Activated naive CD4-positive, alpha-beta T cell treated with anti-CD3 and anti-CD28 coated beads for 36 hours (primary cell): Measurements from ENCODE around the gene MED9. TPM values are rescaled to one million over a fixed set of nuclear protein-coding genes. Genes with fewer than 3 reads are reported as not detected.
"Not testable (repeated sequence)": the region's sequence is repeated elsewhere in the genome, so short reads cannot be mapped to it uniquely, and the experiment has no call there.

Experiments used
- CTCF ChIA-PET: fragments of 350-600 bp; sonication (Branson Sonifier 250); formaldehyde crosslinking; loops from one replicate; lab custom pipeline; 2021; ENCODE audit warnings: antibody characterized with exemption; lab: Charles Lee
- DNase-seq: peaks from one replicate; pipeline ENCODE4 v3.0.0-alpha.2; 2020
- H3K27ac Mint-ChIP-seq: one replicate; pipeline ENCODE4 v1.8.0; 2021; ENCODE audit warnings: mild to moderate bottlenecking, mixed read lengths
- H3K27me3 Mint-ChIP-seq: one replicate; pipeline ENCODE4 v1.8.0; 2021; ENCODE audit warnings: low read depth, mixed read lengths
- H3K36me3 Mint-ChIP-seq: one replicate; pipeline ENCODE4 v1.8.0; 2021; ENCODE audit warnings: low read depth, mixed read lengths
- H3K4me1 Mint-ChIP-seq: one replicate; pipeline ENCODE4 v1.8.0; 2021; ENCODE audit warnings: low read depth, mixed read lengths
- H3K4me3 Mint-ChIP-seq: one replicate; pipeline ENCODE4 v1.8.0; 2021; ENCODE audit warnings: mild to moderate bottlenecking, moderate library complexity, mixed read lengths
- H3K9me3 Mint-ChIP-seq: one replicate; pipeline ENCODE4 v1.8.0; 2021; ENCODE audit warnings: mixed read lengths
- intact Hi-C: fragments of 100-400 bp; cut with micrococcal nuclease; formaldehyde crosslinking; loops from one replicate; pipeline ENCODE4 v1.15.1; 2023
- total RNA-seq, 2 experiments: library from RNA; stranded (reverse); gene quantifications; one replicate each; pipeline ENCODE4 v1.2.3, GENCODE V29; 2021

MED9 gene
- total RNA-seq, 2 experiments from 2014 or later, result 13.2 to 14.4 TPM

DNA sequence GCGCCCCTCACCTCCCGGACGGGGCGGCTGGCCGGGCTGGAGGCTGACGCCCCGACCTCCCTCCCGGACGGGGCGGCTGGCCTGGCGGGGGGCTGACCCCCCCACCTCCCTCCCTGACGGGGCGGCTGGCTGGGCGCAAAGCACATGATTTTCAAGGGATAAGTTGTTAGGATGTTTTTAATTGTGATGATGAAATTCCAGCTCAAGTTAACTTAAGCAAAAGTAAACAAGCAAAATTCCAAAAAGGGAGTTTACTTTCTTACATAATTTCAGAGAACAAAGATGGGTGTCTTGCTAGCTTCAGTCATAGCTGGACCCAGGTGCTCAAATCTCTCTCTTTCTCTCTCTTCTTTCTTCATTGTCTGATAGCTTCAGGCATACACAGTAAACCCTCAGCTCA, 33.6 kb upstream of the MED9 start:
- intact Hi-C loops, result loop anchor here (5.0 kb wide), 1 partner anchor 51 kb away; no protein-coding TSS in a partner anchor
- CTCF ChIA-PET, result interaction anchor here (1.2 to 1.3 kb wide), 3 partner anchors 54 to 88 kb away, joined by 3 to 5 read pairs (median 3); no protein-coding TSS in a partner anchor
- no peak overlapping the region for H3K4me3 Mint-ChIP-seq

DNA sequence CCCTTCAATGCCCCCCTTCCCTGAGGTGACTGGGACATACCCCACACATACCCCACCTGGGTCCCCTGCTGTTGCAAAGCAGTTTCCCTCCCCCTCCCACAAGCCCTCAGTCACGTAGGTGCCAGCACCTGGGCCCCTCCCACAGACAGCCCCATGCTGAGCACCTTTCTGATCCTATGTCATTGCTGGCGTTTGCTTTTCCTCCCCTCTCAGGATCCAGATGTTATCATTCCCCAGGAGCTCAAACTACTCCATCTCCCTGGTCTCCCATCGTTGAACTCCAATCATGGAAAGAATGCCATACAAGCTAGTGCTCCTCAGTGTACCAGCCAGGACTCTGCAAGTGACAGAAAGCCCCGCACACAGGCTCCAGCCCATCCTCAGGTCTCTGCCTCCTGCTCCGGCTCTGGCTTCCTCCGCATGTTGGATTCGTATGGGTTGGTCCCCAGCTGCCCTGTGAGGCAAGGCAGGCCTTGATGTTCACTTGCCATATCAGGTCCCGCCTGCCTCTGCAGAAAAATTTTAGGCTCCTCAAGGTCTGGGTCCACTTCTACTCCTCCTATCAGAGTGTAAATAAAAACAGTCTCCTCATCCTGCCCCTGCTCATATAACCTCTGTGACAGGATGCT, 31.4 kb upstream of the MED9 start:
- H3K4me3 Mint-ChIP-seq, result no peak overlapping the region
- H3K27ac Mint-ChIP-seq, result no peak overlapping the region
- intact Hi-C loops, result no loop called here
- H3K36me3 Mint-ChIP-seq, result no peaks in the 10 kb centered on the region
- H3K9me3 Mint-ChIP-seq, result no peaks in the 10 kb centered on the region
- no peaks in the 10 kb centered on the region for H3K4me1 Mint-ChIP-seq
- DNase-seq, result no peak
- CTCF ChIA-PET, result interaction anchor here (0.6 to 3.1 kb wide), 3 partner anchors 38 to 168 kb away, joined by 4 to 11 read pairs (median 5); no protein-coding TSS in a partner anchor
- H3K27me3 Mint-ChIP-seq, result no peaks in the 10 kb centered on the region

More for the DNA sequence above, 33.6 kb upstream of the MED9 start:
- no peaks in the 10 kb centered on the region for H3K36me3 Mint-ChIP-seq
- DNase-seq, result no peak
- no peak overlapping the region for H3K27ac Mint-ChIP-seq
- H3K9me3 Mint-ChIP-seq, result no peaks in the 10 kb centered on the region
- H3K4me1 Mint-ChIP-seq, result peaks cover 4% of the 10 kb centered on the region
- H3K27me3 Mint-ChIP-seq, result no peaks in the 10 kb centered on the region

DNA sequence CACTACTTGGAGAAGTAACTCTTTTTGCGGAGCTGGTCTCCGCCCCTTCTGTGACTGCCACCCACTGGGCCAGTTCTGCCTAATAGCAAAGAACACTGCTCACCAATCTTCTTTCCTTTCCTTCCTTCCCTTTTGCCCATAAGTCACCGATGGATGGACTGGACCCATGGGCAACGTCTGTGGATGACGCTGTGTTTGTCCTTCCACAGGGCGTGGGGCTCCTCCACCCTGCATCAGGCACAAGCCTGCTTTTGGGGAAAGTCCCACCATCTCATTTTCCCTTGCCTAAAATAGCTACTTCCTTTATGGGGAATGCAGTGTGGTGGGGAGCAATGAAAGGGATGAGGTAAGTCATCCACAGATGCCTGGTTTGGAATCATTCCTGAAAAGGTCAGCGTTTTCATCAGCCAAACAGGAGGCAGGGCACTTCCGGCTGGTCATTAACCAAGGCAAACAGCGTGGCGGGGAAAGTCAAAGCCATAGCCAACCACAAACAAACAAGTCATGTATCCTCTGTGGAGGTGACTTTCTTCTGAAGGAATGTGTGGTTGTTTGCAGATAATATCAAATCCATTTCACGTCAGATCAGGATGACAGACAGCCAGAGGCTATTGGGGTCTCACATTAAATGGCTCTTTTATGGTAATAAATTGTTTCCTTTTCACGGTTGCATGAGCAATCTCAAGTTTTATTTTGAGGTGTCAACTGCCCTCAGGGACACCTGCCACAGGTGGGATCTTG, 30.7 kb upstream of the MED9 start:
- Mint-ChIP-seq H3K4me3 (no peak overlapping the region), H3K4me1 (no peaks in the 10 kb centered on the region), H3K27ac (no peak overlapping the region), H3K36me3 (no peaks in the 10 kb centered on the region), H3K9me3 (no peaks in the 10 kb centered on the region), H3K27me3 (no peaks in the 10 kb centered on the region)
- CTCF ChIA-PET, result interaction anchor here (1.0 to 3.1 kb wide), 2 partner anchors 91 to 167 kb away, joined by 5 to 11 read pairs; no protein-coding TSS in a partner anchor
- intact Hi-C loops, result no loop called here
- DNase-seq, result no peak

DNA sequence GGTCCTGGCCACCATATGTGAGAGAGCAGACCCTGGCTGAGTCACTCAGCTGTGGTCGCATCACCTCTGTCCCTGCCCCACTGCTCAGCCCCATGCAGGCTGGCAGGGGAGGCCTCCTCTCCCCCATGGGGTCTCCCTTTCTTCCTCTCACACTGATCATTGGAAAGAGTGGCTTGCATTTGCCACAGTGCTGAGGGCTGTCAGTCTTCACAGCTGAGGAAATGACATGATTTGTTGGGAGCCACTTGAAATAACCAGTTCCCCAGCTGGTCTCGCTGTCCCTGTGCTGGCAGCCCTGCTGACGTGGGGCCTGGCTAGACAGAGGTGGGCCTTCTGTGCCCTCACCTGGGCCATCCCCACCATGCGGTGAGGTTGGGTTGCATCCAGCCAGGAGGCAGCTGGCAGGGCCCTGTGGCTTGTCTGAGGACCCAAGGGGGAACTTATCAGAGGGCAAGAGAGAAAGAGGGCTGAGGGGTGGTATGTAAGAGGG, 30.1 kb upstream of the MED9 start:
- intact Hi-C loops, result no loop called here
- H3K36me3 Mint-ChIP-seq, result no peaks in the 10 kb centered on the region
- no peak for DNase-seq
- H3K4me3 Mint-ChIP-seq, result no peak overlapping the region
- CTCF ChIA-PET, result interaction anchor here (3.1 kb wide), 1 partner anchor 92 kb away, joined by 11 read pairs; no protein-coding TSS in a partner anchor
- H3K27me3 Mint-ChIP-seq, result no peaks in the 10 kb centered on the region
- no peak overlapping the region for H3K27ac Mint-ChIP-seq
- H3K4me1 Mint-ChIP-seq, result no peaks in the 10 kb centered on the region
- no peaks in the 10 kb centered on the region for H3K9me3 Mint-ChIP-seq

DNA sequence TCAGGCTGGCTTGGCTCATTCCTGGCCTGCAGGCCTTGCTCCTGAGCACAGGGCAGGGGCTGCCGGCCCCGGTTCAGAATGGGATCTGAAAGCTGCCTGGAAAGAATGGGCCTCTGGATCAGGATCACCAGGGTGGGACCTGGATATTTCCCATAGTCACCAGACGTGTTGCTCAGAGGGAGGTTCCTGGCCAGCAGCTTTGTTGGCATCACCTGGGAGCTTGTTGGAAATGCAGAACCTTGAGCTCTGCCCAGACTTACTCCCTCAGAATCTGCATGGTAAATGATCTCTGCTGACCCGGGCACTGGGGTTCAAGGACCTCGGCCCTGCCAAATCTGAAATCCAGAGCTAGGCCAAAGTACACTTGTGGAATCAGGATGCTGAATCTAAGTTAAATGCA, 29.5 kb upstream of the MED9 start:
- Mint-ChIP-seq H3K36me3 (no peaks in the 10 kb centered on the region), H3K27me3 (no peaks in the 10 kb centered on the region), H3K4me3 (no peak overlapping the region), H3K4me1 (no peaks in the 10 kb centered on the region), H3K9me3 (no peaks in the 10 kb centered on the region), H3K27ac (no peak overlapping the region)
- CTCF ChIA-PET, result interaction anchor here (3.1 kb wide), 1 partner anchor 93 kb away, joined by 11 read pairs; no protein-coding TSS in a partner anchor
- intact Hi-C loops, result no loop called here
- DNase-seq, result no peak

DNA sequence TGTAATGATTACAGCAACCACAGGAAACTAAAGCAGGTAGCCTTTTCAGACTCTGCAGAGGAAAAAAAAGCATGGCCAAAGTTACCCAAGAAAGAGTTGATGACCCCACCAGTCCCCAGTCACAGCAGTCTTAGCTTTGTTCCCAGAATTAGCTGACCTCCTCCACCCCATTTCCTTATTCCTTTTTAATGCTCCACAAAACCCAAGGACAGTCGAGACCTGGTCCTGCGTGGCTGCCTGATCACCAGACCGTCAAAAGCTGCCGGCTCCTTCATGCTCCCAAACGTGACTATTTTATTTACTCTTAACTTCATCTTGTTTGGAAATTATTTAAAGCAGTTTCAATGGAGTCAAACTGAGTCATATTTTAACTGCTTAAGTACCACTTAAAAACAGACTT, 28.7 kb upstream of the MED9 start:
- no peak overlapping the region for H3K27ac Mint-ChIP-seq
- H3K36me3 Mint-ChIP-seq, result no peaks in the 10 kb centered on the region
- no peaks in the 10 kb centered on the region for H3K9me3 Mint-ChIP-seq
- intact Hi-C loops, result no loop called here
- CTCF ChIA-PET, result no interaction called here
- H3K27me3 Mint-ChIP-seq, result no peaks in the 10 kb centered on the region
- H3K4me1 Mint-ChIP-seq, result no peaks in the 10 kb centered on the region
- no peak overlapping the region for H3K4me3 Mint-ChIP-seq
- DNase-seq, result no peak

DNA sequence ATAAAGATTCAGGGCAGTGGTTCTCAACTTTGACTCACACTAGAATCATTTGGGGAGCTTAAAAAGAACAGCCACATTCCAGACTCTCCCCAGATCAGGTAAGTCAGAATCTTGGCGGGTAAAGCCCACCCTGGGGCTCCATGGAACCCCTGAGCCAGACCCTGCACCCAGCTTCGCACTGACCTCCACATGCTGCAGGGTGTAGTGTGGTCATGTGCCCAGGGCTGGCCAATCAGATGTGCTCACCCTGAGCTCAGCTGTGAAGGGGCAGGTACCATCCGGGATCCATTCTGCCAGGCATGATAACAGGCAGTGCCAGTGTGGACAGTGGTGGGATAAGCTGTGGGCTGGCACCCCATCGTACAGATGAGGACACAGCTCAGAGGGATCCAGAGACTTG, 28.1 kb upstream of the MED9 start:
- Mint-ChIP-seq H3K4me3 (no peak overlapping the region), H3K27ac (no peak overlapping the region), H3K9me3 (no peaks in the 10 kb centered on the region), H3K4me1 (no peaks in the 10 kb centered on the region), H3K27me3 (no peaks in the 10 kb centered on the region), H3K36me3 (no peaks in the 10 kb centered on the region)
- CTCF ChIA-PET, result no interaction called here
- intact Hi-C loops, result no loop called here
- DNase-seq, result no peak

DNA sequence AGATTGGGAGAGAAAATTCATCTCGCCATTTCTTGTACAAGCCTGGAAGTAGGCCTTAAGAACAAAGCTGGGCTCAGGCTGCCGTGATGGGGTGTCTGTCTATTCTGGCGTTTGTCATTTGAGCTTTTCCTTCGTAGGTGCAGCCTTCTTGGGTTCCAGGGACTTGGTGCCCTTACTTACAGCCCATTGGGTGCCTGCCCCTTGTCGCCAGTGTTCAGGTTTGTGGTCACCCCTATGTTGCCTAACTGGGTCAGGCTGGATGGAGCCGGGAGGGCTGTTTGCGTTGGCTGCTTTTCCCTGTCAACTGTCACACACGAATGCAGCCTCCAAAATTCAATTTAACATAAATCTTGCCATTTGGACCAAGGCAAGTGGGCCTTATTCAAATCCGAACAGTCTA, 23.7 kb upstream of the MED9 start:
- Mint-ChIP-seq H3K9me3 (no peaks in the 10 kb centered on the region), H3K36me3 (no peaks in the 10 kb centered on the region), H3K4me3 (no peak overlapping the region), H3K27me3 (no peaks in the 10 kb centered on the region), H3K4me1 (no peaks in the 10 kb centered on the region), H3K27ac (no peak overlapping the region)
- CTCF ChIA-PET, result interaction anchor here (0.9 kb wide), 1 partner anchor 99 kb away, joined by 3 read pairs; no protein-coding TSS in a partner anchor
- intact Hi-C loops, result no loop called here
- no peak for DNase-seq

DNA sequence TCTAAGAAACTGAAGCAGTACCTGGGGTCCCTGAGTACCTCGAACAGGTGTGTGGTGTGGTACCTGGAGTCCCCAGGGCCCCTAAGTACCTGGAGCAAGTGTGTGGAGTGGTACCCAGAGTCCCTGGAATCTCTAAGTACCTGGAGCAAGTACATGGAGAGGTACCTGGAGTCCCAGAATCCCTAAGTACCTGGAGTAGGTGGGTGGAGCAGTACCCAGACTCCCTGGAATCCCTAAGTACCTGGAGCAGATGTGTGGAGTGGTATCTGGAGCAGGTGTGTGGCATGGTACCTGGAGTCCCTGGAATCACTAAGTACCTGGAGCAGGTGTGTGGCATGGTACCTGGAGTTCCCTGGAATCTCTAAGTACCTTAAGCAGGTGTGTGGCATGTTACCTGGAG, 22.5 kb upstream of the MED9 start:
- Mint-ChIP-seq H3K36me3 (no peaks in the 10 kb centered on the region), H3K4me3 (no peak overlapping the region), H3K9me3 (no peaks in the 10 kb centered on the region), H3K27me3 (no peaks in the 10 kb centered on the region), H3K27ac (no peak overlapping the region), H3K4me1 (no peaks in the 10 kb centered on the region)
- intact Hi-C loops, result no loop called here
- CTCF ChIA-PET, result no interaction called here
- DNase-seq, result no peak

DNA sequence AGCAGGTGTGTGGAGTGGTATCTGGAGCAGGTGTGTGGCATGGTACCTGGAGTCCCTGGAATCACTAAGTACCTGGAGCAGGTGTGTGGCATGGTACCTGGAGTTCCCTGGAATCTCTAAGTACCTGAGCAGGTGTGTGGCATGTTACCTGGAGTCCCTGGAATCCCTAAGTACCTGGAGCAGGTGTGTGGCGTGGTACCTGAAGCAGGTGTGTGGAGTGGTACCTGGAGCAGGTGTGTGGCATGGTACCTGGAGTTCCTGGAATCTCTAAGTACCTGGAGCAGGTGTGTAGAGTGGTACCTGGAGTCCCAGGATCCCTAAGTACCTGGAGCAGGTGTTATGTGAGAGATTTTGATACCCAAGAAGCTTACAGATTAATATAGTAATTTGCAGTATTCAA, 22.1 kb upstream of the MED9 start:
- H3K27me3 Mint-ChIP-seq, H3K4me3 Mint-ChIP-seq, H3K36me3 Mint-ChIP-seq, CTCF ChIA-PET, H3K9me3 Mint-ChIP-seq, H3K4me1 Mint-ChIP-seq, intact Hi-C loops, DNase-seq, H3K27ac Mint-ChIP-seq: not testable (repeated sequence)

DNA sequence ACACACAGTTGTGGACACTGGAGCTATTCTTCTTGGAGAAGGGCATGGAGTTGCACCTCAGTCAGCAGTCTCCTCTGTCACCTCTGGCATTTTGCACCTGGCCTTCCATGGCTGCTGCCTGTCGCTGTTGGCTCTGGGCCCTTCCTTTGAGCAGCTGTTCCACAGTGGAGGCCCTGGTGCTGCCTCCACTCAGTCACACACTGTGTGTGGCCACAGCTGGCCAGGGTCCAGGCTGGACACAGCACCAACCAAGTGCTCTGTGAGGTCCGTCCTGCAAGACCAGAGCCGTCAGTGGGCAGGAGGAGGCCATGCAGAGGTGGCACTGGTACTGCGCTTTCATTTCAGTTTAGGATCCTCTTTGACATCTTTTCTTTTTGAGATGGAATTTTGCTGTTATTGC, 21.6 kb upstream of the MED9 start:
- CTCF ChIA-PET, result no interaction called here
- H3K9me3 Mint-ChIP-seq, result peaks cover 4% of the 10 kb centered on the region
- no peak overlapping the region for H3K27ac Mint-ChIP-seq

DNA sequence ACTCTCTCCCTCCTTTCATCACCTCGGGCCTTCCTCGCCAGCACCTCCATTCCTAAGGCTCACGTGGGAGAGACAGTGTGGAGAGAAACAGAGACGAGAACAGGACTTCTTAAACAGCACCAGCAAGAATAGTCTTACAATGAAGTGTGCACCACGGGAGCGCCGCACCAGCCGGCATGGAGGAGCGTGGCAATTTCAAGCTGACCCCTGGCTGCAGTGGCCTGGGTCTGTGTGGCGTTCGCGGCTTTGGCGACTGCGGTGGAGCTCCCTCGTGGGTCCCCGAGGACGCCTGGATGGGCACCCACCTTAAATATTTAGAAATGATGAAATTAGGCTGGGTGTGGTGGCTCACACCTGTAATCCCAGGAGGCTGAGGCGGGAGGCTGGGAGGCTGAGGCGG, 20.5 kb upstream of the MED9 start:
- no peaks in the 10 kb centered on the region for H3K4me1 Mint-ChIP-seq
- no peak overlapping the region for H3K27ac Mint-ChIP-seq
- DNase-seq, result no peak
- CTCF ChIA-PET, result no interaction called here
- peaks cover 4% of the 10 kb centered on the region for H3K9me3 Mint-ChIP-seq
- intact Hi-C loops, result no loop called here
- no peaks in the 10 kb centered on the region for H3K27me3 Mint-ChIP-seq
- H3K36me3 Mint-ChIP-seq, result no peaks in the 10 kb centered on the region
- H3K4me3 Mint-ChIP-seq, result no peak overlapping the region

More for the DNA sequence above, 21.6 kb upstream of the MED9 start:
- Mint-ChIP-seq H3K4me3 (no peak overlapping the region), H3K36me3 (no peaks in the 10 kb centered on the region), H3K27me3 (no peaks in the 10 kb centered on the region), H3K4me1 (no peaks in the 10 kb centered on the region)
- intact Hi-C loops, result no loop called here
- DNase-seq, result no peak
